HEK293T (cell line): ENCODE measurements around the gene FCHSD1.
A peak's percentile ranks its signal among the peaks of the same experiment; 100 is the strongest.

Experiments used
- CTCF ChIA-PET: fragments of 350-600 bp; formaldehyde crosslinking; extraction: SDS; loops from one replicate; lab custom pipeline; 2021; ENCODE audit warnings: antibody characterized with exemption, inconsistent platforms; lab: Yijun Ruan, JAX
- POLR2A ChIA-PET: fragments of 350-600 bp; formaldehyde crosslinking; extraction: SDS; loops from one replicate; lab custom pipeline; 2020; ENCODE audit warnings: antibody characterized with exemption, inconsistent platforms; lab: Yijun Ruan, JAX
- DNase-seq: peaks from one replicate; pipeline ENCODE4 v3.0.0; 2012; ENCODE audit warnings: mixed read lengths; ENCODE audit errors: extremely low spot score
- ARNT ChIP-seq: fragments of 450-650 bp; IDR thresholded peaks from 2 replicates; pipeline ENCODE4 v1.6.1; 2017; ENCODE audit warnings: mild to moderate bottlenecking
- BHLHE40 ChIP-seq: fragments of 450-650 bp; IDR thresholded peaks from 2 replicates; pipeline ENCODE4 v1.6.1; 2016; ENCODE audit warnings: mild to moderate bottlenecking, moderate library complexity, borderline replicate concordance
- CTBP1 ChIP-seq: fragments of 450-650 bp; IDR thresholded peaks from 2 replicates; pipeline ENCODE4 v1.6.1; 2016; ENCODE audit warnings: borderline replicate concordance
- ELF4 ChIP-seq: fragments of 450-650 bp; IDR thresholded peaks from 2 replicates; pipeline ENCODE4 v1.6.1; 2017; ENCODE audit warnings: antibody characterized with exemption
- FOXA1 ChIP-seq: fragments of 450-650 bp; IDR thresholded peaks from 2 replicates; pipeline ENCODE4 v1.6.1; 2016; ENCODE audit warnings: mild to moderate bottlenecking
- FOXK2 ChIP-seq: fragments of 450-650 bp; IDR thresholded peaks from 2 replicates; pipeline ENCODE4 v1.6.1; 2016; ENCODE audit warnings: mild to moderate bottlenecking
- FOXM1 ChIP-seq: fragments of 450-650 bp; IDR thresholded peaks from 2 replicates; pipeline ENCODE4 v1.6.1; 2017; ENCODE audit warnings: mild to moderate bottlenecking, borderline replicate concordance
- HDGF ChIP-seq: fragments of 450-650 bp; IDR thresholded peaks from 2 replicates; pipeline ENCODE4 v1.6.1; 2017; ENCODE audit warnings: antibody characterized with exemption, borderline replicate concordance
- L3MBTL2 ChIP-seq: fragments of 450-650 bp; conservative IDR thresholded peaks from 2 replicates; pipeline ENCODE4 v1.6.1; 2016; ENCODE audit warnings: mild to moderate bottlenecking
- LEF1 ChIP-seq: fragments of 450-650 bp; IDR thresholded peaks from 2 replicates; pipeline ENCODE4 v1.6.1; 2017; ENCODE audit warnings: mild to moderate bottlenecking, borderline replicate concordance
- NFRKB ChIP-seq: fragments of 450-650 bp; IDR thresholded peaks from 2 replicates; pipeline ENCODE4 v1.6.1; 2016; ENCODE audit warnings: mild to moderate bottlenecking, moderate library complexity
- SP1 ChIP-seq: fragments of 450-650 bp; IDR thresholded peaks from 2 replicates; pipeline ENCODE4 v1.6.1; 2017
- SUZ12 ChIP-seq: fragments of 450-650 bp; IDR thresholded peaks from 2 replicates; pipeline ENCODE4 v1.6.1; 2016; ENCODE audit warnings: mild to moderate bottlenecking
- TARDBP ChIP-seq: fragments of 450-650 bp; IDR thresholded peaks from 2 replicates; pipeline ENCODE4 v1.6.1; 2016
- ZNF384 ChIP-seq: fragments of 450-650 bp; IDR thresholded peaks from 2 replicates; pipeline ENCODE4 v1.6.1; 2016
- TF ChIP-seq, protein P1 (sequence below): fragments of 450-650 bp; IDR thresholded peaks from 2 replicates; pipeline ENCODE4 v1.6.1; 2016

FCHSD1 gene

DNA sequence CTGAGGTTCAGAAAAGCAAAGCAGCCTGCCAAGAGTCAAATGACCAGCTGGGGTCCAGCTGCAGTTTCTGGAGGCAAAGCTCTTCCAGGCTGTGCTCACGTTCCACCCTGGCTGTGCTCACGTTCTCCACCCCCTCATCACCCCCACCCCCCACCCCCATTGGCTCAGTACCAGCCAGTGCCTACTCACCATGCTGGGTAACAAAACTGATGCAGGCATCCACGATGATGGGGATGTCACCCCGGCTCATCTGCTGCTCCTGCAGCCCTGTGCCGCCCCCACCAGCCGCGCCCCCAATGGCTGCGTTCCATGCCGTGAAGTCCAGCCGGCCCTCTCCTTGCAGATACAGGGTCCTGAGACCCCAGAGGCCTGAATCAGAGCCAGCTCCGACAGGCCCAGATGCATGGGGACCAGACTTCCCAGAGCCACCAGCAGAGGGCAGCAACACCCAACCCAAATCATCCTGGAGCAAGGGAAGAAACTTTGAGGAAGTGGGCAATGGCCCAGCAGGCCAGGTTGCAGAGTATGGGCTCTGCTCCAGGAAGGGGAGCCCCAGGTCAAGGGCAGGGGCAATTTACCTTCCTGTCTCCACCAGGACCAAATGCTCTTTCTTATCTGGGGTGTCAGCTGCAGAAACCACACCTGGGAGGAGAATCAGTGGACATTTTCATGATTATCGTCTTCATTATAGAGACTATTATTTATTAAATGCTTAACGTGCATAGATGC is 13.7 kb upstream of the FCHSD1 start:
- TF ChIP-seq FOXM1 (no peak), ELF4 (0 out of 2 replicates have a peak, but pooled peaks have one; percentile 19), ARNT (no peak)
- TF ChIP-seq, protein P1, sequence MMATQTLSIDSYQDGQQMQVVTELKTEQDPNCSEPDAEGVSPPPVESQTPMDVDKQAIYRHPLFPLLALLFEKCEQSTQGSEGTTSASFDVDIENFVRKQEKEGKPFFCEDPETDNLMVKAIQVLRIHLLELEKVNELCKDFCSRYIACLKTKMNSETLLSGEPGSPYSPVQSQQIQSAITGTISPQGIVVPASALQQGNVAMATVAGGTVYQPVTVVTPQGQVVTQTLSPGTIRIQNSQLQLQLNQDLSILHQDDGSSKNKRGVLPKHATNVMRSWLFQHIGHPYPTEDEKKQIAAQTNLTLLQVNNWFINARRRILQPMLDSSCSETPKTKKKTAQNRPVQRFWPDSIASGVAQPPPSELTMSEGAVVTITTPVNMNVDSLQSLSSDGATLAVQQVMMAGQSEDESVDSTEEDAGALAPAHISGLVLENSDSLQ = no peak
- peak; percentile 84 for DNase-seq
- POLR2A ChIA-PET = interaction anchor here (1.0 kb wide), 1 partner anchor 28 kb away, joined by 3 read pairs; the partner anchor contains the start of genes HDAC3 and RELL2
- CTCF ChIA-PET = interaction anchor here (0.6 to 2.2 kb wide), 13 partner anchors 11 to 1626 kb away, joined by 3 to 15 read pairs (median 3); partner anchors contain the start of genes FCHSD1, HDAC3, RELL2 and RNF14

DNA sequence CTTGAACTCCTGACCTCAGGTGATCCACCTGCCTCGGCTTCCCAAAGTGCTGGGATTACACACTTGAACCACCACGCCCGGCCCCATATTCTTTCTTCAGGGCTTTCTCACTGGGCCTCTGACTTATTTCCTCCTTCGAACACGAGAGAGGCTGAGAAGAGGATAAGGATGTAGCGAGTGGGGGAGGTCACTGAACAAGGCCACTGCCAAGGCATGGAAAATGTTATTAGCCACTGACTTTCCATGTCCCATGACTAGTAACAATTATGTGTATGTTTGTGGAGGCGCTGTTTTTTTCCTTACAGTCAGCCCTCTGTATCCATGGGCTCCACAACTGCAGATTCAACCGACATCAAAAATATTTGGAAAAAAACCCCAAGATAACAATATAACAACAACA is 12.3 kb upstream of the FCHSD1 start:
- no peak for DNase-seq
- no peak for TF ChIP-seq LEF1
- no peak for TF ChIP-seq L3MBTL2
- no peak for TF ChIP-seq ELF4
- no peak for TF ChIP-seq NFRKB
- no peak for TF ChIP-seq SP1
- TF ChIP-seq ARNT = no peak
- no peak for TF ChIP-seq CTBP1
- ChIA-PET CTCF (interaction anchor here (0.6 kb wide), 1 partner anchor 440 kb away, joined by 3 read pairs; the partner anchor contains the start of gene PCDHB14), POLR2A (no interaction called here)

DNA sequence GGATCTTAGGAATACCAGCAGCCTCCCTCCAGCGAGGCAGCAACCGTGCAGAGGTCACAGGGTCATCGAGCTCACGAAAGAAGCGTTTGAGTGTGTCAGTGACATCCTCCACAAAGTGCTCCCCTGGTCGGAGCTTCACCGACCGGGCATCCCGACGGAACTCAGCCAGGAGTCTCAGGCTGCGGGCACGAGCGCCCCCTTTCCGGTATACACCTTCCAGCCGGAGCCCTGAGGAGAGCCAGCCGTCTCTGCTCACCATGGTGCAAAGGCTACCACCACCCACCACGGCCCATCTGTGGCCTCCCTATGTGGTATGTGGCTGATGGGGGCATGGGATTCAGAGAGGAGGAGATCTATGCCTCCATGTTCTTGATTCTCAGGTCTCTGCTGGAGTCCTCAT is 10.8 kb upstream of the FCHSD1 start:
- no peak for DNase-seq
- ChIA-PET POLR2A (interaction anchor here (0.8 kb wide), 1 partner anchor 25 kb away, joined by 4 read pairs; the partner anchor contains the start of genes HDAC3 and RELL2), CTCF (no interaction called here)
- TF ChIP-seq CTBP1 = no peak
- no peak for TF ChIP-seq TARDBP
- no peak for TF ChIP-seq SUZ12
- no peak for TF ChIP-seq SP1
- no peak for TF ChIP-seq FOXA1
- no peak for TF ChIP-seq ELF4
- no peak for TF ChIP-seq HDGF
- TF ChIP-seq, protein P1 = no peak
- no peak for TF ChIP-seq ARNT
- no peak for TF ChIP-seq L3MBTL2
- TF ChIP-seq FOXM1 = no peak
- TF ChIP-seq ZNF384 = no peak
- TF ChIP-seq FOXK2 = no peak
- TF ChIP-seq BHLHE40 = no peak
- TF ChIP-seq NFRKB = no peak
- no peak for TF ChIP-seq LEF1

DNA sequence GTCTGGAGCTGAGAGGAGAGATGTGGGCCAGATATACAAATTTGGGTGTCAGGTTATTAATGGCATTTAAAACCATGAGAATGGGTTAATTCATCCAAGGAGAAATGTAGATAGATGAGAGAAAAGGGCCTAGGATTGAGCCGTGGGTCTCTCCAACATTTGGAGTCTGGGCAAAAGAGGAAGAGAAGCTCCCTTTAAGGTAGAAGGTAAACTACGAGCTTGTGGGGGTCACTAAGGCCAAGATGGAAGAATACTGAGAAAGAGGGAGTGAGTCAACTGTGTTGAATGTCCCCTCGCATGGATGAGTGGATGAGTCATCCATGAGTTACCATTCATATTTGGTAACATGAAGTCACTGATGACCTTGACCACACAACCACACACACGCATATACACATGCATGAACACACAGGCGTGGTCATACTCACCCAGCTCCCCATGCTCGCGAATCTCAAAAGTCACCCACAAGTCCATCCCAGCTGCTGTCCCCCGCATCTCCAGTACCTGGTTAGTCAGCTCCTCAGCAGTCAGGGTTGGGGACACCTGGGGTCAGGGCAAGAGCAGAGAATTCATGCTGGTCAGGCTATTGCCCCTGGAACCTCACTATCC is 6.8 kb upstream of the FCHSD1 start:
- ChIA-PET POLR2A (interaction anchor here (1.1 kb wide), 1 partner anchor 21 kb away, joined by 3 read pairs; the partner anchor contains the start of gene RELL2), CTCF (no interaction called here)
- TF ChIP-seq BHLHE40 (no peak), L3MBTL2 (no peak), FOXA1 (no peak), ZNF384 (no peak), LEF1 (no peak), ARNT (no peak), SP1 (no peak), TARDBP (no peak), CTBP1 (no peak), ELF4 (no peak), FOXM1 (no peak), NFRKB (no peak), HDGF (no peak), SUZ12 (no peak), FOXK2 (no peak)
- TF ChIP-seq, protein P1 = no peak
- no peak for DNase-seq

DNA sequence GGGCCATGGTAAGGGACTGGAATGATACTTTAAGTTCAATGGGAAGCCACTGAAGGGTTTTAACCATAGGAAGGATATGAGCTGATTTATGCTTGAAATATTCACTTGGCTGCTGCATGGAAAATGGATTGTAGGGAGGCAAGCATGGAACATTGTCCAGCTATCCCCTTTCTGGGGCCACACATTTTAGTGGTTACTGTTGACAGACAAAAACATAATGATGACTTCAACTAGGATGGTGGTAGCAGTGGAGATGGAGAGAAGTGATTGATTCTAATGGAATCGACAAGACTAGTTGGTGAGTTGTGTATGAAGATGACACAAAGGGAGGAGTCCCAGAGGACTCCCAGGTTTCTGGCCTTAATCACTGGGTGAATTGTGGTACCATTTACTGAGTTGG is 6.2 kb upstream of the FCHSD1 start:
- no peak for TF ChIP-seq SUZ12
- TF ChIP-seq FOXA1 = no peak
- no peak for TF ChIP-seq HDGF
- no peak for TF ChIP-seq CTBP1
- TF ChIP-seq ZNF384 = no peak
- TF ChIP-seq LEF1 = no peak
- TF ChIP-seq FOXK2 = no peak
- TF ChIP-seq NFRKB = no peak
- no peak for TF ChIP-seq ELF4
- TF ChIP-seq TARDBP = no peak
- no peak for TF ChIP-seq L3MBTL2
- no peak for TF ChIP-seq BHLHE40
- TF ChIP-seq, protein P1 = no peak
- TF ChIP-seq ARNT = no peak
- ChIA-PET CTCF (no interaction called here), POLR2A (interaction anchor here (1.1 kb wide), 1 partner anchor 20 kb away, joined by 3 read pairs; the partner anchor contains the start of gene RELL2)
- DNase-seq = no peak
